Lower leg skin (tissue), 4 donors: Measurements from ENCODE around the gene BRD7. TPM values are rescaled to one million over a fixed set of nuclear protein-coding genes. Genes with fewer than 3 reads are reported as not detected.
A peak's percentile ranks its signal among the peaks of the same experiment; 100 is the strongest.

Source experiments
- DNase-seq, 2 donors: peaks; one replicate each; pipeline ENCODE4 v3.0.0-alpha.2; 2019; ENCODE audit warnings: low spot score in 2 of 2
- H3K4me3 ChIP-seq: fragments of 200-600 bp; sonication (generic); 2 replicates; pipeline ENCODE4 v1.5.1; 2017; ENCODE audit warnings: mild to moderate bottlenecking, low read depth; ENCODE audit not compliant: poor library complexity, severe bottlenecking
- POLR2A ChIP-seq, 2 donors: fragments of 450-650 bp; IDR thresholded peaks; one replicate each; pipeline ENCODE4 v1.6.1; 2016 to 2017; ENCODE audit warnings: antibody characterized with exemption in 2 of 2, mild to moderate bottlenecking in 1 of 2, moderate library complexity in 1 of 2
- WGBS, 2 donors: methylation state at CpG; one replicate each; pipeline ENCODE4 v1.1.5; 2018; 5-methylcytosine and 5-hydroxymethylcytosine counted together
- intact Hi-C: fragments of 100-400 bp; cut with DNase I; formaldehyde crosslinking; loops from one replicate; pipeline ENCODE4 v1.15.0; 2023; ENCODE audit warnings: low total_unique reads
- total RNA-seq, 4 donors: library from RNA; depleted of rRNA; stranded (reverse); fragments of >200 nt; gene quantifications; one replicate each; pipeline ENCODE4 v1.1.0, GENCODE V29; 2016
- TF ChIP-seq, protein P1 (sequence below), 3 donors: fragments of 450-650 bp; IDR thresholded peaks; one replicate each; pipeline ENCODE4 v1.5.1; 2016; ENCODE audit warnings: antibody characterized with exemption in 3 of 3, mild to moderate bottlenecking in 3 of 3, moderate library complexity in 2 of 3

Gene BRD7
- total RNA-seq, 4 donors from 2014 or later = 48.6 to 86.3 (median 52.0) TPM

DNA sequence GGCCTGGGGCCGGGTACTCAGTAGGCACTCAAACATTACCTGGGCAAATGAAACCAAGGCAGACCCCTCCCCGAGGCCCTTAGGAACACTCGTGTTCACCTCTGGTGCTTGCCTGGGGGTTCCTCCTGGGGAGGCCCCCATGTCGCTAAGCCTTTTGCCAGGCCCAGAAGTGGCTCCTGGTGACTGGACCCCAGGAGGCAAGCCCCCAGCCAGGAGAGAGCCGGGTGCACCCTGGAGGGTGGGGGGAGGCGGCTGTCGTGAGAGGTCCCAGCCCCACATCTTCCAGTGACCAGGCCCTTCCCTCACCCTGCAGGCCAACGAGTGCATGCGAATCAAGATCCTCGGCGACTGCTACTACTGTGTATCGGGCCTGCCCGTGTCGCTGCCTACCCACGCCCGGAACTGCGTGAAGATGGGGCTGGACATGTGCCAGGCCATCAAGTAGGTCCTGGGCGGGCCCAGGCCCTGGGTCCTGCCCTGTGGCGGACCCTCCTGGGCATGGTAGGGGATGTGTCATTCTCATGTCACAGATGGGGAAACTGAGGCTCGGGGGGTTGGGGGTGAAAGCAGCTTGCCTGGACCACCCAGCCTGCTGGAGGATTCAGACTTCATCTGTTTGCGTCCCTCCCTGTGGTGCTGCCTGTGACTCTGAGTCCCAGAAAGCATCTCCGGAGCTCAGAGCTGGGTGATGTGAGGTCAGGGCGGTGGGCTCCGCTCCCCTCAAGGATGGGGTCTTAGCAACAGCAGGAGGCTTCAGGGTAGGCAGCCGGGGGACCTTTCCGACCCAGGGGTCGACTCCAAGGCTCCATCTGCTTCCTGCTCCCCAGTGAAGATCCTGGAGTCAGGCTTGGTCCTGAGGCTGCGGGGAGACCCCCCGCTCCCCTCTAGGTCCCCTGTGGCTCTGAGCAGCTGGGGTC lies 69.9 kb downstream of the BRD7 start:
- TF ChIP-seq, protein P1, sequence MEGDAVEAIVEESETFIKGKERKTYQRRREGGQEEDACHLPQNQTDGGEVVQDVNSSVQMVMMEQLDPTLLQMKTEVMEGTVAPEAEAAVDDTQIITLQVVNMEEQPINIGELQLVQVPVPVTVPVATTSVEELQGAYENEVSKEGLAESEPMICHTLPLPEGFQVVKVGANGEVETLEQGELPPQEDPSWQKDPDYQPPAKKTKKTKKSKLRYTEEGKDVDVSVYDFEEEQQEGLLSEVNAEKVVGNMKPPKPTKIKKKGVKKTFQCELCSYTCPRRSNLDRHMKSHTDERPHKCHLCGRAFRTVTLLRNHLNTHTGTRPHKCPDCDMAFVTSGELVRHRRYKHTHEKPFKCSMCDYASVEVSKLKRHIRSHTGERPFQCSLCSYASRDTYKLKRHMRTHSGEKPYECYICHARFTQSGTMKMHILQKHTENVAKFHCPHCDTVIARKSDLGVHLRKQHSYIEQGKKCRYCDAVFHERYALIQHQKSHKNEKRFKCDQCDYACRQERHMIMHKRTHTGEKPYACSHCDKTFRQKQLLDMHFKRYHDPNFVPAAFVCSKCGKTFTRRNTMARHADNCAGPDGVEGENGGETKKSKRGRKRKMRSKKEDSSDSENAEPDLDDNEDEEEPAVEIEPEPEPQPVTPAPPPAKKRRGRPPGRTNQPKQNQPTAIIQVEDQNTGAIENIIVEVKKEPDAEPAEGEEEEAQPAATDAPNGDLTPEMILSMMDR (IDR thresholded peaks at IDR 0.05) = no peak
- TF ChIP-seq POLR2A (IDR thresholded peaks at IDR 0.05) = no peak
- DNase-seq = peak in 1 of 2 donors; percentile 83
- 78 to 85% methylated on average over 26 to 27 of the region's 29 CpGs for WGBS, 2 donors
- intact Hi-C loops = no loop called here
- H3K4me3 ChIP-seq = no peak overlapping the region

DNA sequence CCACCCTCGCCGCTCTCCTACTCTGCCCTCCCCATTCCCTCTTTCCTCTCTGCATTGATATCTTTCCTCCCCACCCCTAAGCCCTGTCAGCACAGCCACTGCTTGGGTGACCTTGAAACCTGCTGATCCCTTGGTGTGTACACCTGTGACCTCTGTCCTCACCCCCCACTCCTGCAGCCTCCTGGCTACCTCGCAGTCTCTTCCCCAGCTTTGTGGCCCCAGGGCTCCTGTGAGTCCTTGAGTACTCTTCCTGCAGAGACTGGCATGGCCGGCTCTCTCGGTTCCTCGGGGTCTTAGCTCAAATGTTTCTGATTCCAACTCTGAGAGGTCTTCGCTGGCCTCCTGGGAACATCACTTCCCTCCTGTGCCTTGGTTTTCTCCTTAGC lies 70.7 kb downstream of the BRD7 start:
- intact Hi-C loops = no loop called here
- TF ChIP-seq, protein P1 (IDR thresholded peaks at IDR 0.05) = no peak
- TF ChIP-seq POLR2A (IDR thresholded peaks at IDR 0.05) = no peak
- H3K4me3 ChIP-seq = no peak overlapping the region
- 89 to 90% methylated on average over 7 of the region's 7 CpGs for WGBS, 2 donors
- peak in 1 of 2 donors; percentile 80 for DNase-seq

DNA sequence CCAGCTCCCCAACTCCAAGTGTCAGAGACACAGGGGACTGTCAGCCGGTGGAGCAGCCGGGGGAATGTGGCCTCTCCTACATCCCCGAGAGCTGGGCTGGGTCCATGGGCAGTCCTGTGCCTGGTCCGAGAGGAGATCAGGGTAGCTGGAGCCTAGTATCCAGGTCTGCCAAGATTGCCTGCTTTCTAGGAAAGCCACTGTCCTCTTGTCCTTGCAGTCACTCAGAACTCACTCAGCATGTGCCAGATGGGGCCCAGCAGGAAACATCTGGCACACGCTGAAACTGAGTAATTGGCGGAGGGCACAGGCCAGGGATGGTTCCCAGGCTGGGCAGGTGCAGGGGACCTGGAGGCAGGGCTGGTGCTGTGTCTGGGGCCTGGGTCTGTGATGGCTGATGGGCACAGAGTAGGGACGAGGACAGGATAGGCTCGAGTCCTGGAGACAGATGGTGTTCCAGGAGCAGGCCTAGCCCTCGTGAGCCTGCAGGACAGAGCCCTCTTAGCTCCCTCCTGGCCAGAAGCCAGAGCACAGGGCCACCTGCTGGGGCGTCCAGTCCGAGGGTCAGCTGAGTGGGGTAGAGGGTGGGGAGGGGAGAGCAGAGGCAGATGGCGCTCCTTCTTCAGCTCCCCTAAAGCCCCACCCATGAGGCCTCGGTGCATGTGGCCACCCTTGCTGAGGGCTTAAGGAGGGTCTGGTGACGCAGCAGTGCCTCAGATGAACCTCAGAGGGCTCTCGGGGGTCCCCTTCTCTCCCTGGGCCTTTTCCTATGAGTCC lies 71.3 kb downstream of the BRD7 start:
- DNase-seq = peak in 1 of 2 donors; percentile 80
- 80 to 84% methylated on average over 14 to 15 of the region's 15 CpGs for WGBS, 2 donors
- TF ChIP-seq, protein P1 (IDR thresholded peaks at IDR 0.05) = no peak
- TF ChIP-seq POLR2A (IDR thresholded peaks at IDR 0.05) = no peak
- H3K4me3 ChIP-seq = no peak overlapping the region
- intact Hi-C loops = no loop called here

DNA sequence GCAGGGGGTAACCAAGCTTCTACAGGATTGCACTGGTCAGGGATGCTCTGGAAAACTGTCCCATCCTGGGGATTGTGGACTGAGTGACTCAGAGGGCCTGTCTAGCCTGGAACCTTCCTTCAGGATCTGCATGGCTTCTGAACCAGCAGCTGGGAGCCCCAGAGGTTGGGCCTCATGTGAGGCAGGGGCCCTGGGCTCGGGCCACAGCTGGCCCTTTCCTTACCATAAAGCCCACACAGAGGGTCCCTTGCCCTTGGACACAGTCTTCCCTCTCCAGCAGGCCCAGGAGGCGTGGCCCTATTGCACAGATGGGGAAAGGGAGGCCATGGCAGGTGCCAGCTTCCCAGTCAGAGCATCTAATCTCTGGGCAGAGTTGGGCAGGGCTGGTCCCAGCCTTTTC lies 72.0 kb downstream of the BRD7 start:
- 78 to 80% methylated on average over 2 of the region's 2 CpGs for WGBS, 2 donors
- DNase-seq = peak in 1 of 2 donors; percentile 76
- H3K4me3 ChIP-seq = no peak overlapping the region
- TF ChIP-seq, protein P1 (IDR thresholded peaks at IDR 0.05) = no peak
- no peak for TF ChIP-seq POLR2A (IDR thresholded peaks at IDR 0.05)
- intact Hi-C loops = no loop called here

DNA sequence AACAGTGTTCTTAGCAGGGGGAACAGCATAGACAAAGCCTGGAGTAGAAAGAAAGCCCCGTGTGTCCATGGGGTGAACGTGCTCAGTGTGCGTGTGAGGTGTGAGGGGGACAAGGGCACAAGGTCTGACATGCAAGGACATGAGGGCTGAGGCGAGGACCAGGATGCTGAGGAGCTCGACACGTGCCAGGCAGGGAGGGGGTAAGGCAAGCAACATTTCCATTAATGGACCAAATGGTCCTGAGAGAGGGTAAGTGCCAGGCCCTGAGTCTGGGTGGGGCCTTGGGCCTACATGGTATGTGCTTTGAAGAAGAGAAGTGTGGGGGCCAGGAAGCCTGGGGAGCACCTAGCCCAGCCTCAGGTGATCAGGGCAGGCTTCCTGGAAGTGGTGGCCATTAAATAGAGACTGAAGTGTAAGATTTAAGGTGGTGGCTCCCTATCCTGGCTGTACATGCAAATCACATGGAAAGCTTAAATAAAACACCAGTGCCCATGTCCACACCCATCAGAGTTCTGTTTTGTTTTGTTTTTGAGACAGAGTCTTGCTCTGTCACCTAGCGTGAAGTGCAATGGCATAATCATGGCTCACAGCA lies 73.2 kb downstream of the BRD7 start:
- intact Hi-C loops = no loop called here
- no peak for DNase-seq
- WGBS, 2 donors = 93 to 96% methylated on average over 7 of the region's 7 CpGs
- TF ChIP-seq POLR2A (IDR thresholded peaks at IDR 0.05) = no peak
- TF ChIP-seq, protein P1 (IDR thresholded peaks at IDR 0.05) = no peak
- H3K4me3 ChIP-seq = no peak overlapping the region
